Measurements from ENCODE around the gene IYD. TPM values are rescaled to one million over a fixed set of nuclear protein-coding genes. Genes with fewer than 3 reads are reported as not detected.
A peak's percentile ranks its signal among the peaks of the same experiment; 100 is the strongest.

Gene IYD
- total RNA-seq, 1 donor from 2014 or later = not detected

- DNase-seq = no peak
- intact Hi-C loops (cut with DNase I) = no loop called here
- no peak for ATAC-seq (ENCODE audit: poor library complexity)
Observed at GRCh38 chr6:150382171-150382570, 13.4 kb downstream of the IYD start.

GRCh38 chr6:150391414-150391813 is 22.6 kb downstream of the IYD start:
- DNase-seq (no peak), ATAC-seq (ENCODE audit: poor library complexity) (no peak)
- intact Hi-C loops (cut with DNase I) = no loop called here

GRCh38 chr6:150391890-150392289 is 23.1 kb downstream of the IYD start:
- DNase-seq (no peak), ATAC-seq (ENCODE audit: poor library complexity) (no peak)
- intact Hi-C loops (cut with DNase I) = no loop called here

- ATAC-seq (ENCODE audit: poor library complexity) (no peak), DNase-seq (no peak)
- intact Hi-C loops (cut with DNase I) = no loop called here
Observed at GRCh38 chr6:150392452-150393220, 23.8 kb downstream of the IYD start.

- ATAC-seq (ENCODE audit: poor library complexity) (no peak), DNase-seq (no peak)
- intact Hi-C loops (cut with DNase I) = no loop called here
Observed at GRCh38 chr6:150394053-150394898, 25.5 kb downstream of the IYD start.

- DNase-seq (no peak), ATAC-seq (ENCODE audit: poor library complexity) (no peak)
- intact Hi-C loops (cut with DNase I) = loop anchor here (5.0 kb wide), 1 partner anchor 313 kb away; no protein-coding TSS in a partner anchor
Observed at GRCh38 chr6:150394899-150395295, 26.1 kb downstream of the IYD start.

GRCh38 chr6:150395388-150396009 is 26.7 kb downstream of the IYD start:
- peak; percentile 79 for ATAC-seq (ENCODE audit: poor library complexity)
- no peak for DNase-seq
- intact Hi-C loops (cut with DNase I) = loop anchor here (5.0 kb wide), 1 partner anchor 313 kb away; no protein-coding TSS in a partner anchor

- DNase-seq (no peak), ATAC-seq (ENCODE audit: poor library complexity) (peak; percentile 69)
- intact Hi-C loops (cut with DNase I) = no loop called here
Observed at GRCh38 chr6:150403458-150404246, 34.8 kb downstream of the IYD start.

- DNase-seq (no peak), ATAC-seq (ENCODE audit: poor library complexity) (no peak)
- intact Hi-C loops (cut with DNase I) = no loop called here
Observed at GRCh38 chr6:150406948-150407347, 38.1 kb downstream of the IYD start.

GRCh38 chr6:150408842-150409241 is 40.0 kb downstream of the IYD start:
- no peak for DNase-seq
- intact Hi-C loops (cut with DNase I) = no loop called here
- no peak for ATAC-seq (ENCODE audit: poor library complexity)

GRCh38 chr6:150409576-150410066 is 40.8 kb downstream of the IYD start:
- ATAC-seq (ENCODE audit: poor library complexity) = peak; percentile 36
- peak; percentile 64 for DNase-seq
- intact Hi-C loops (cut with DNase I) = loop anchor here (10.0 kb wide), 1 partner anchor 925 kb away; no protein-coding TSS in a partner anchor

GRCh38 chr6:150410399-150410798 is 41.6 kb downstream of the IYD start:
- DNase-seq = no peak
- no peak for ATAC-seq (ENCODE audit: poor library complexity)
- intact Hi-C loops (cut with DNase I) = loop anchor here (10.0 kb wide), 1 partner anchor 924 kb away; no protein-coding TSS in a partner anchor

- DNase-seq (no peak), ATAC-seq (ENCODE audit: poor library complexity) (no peak)
- intact Hi-C loops (cut with DNase I) = loop anchor here (10.0 kb wide), 1 partner anchor 924 kb away; no protein-coding TSS in a partner anchor
Observed at GRCh38 chr6:150410906-150411305, 42.1 kb downstream of the IYD start.

GRCh38 chr6:150412221-150412620 is 43.4 kb downstream of the IYD start:
- intact Hi-C loops (cut with DNase I) = loop anchor here (10.0 kb wide), 1 partner anchor 923 kb away; no protein-coding TSS in a partner anchor
- ATAC-seq (ENCODE audit: poor library complexity) = no peak

GRCh38 chr6:150413198-150413597 is 44.4 kb downstream of the IYD start:
- intact Hi-C loops (cut with DNase I) = loop anchor here (10.0 kb wide), 1 partner anchor 922 kb away; no protein-coding TSS in a partner anchor
- DNase-seq (no peak), ATAC-seq (ENCODE audit: poor library complexity) (no peak)

More at GRCh38 chr6:150412221-150412620, 43.4 kb downstream of the IYD start:
- DNase-seq = no peak

- DNase-seq (peak; percentile 48), ATAC-seq (ENCODE audit: poor library complexity) (no peak)
- intact Hi-C loops (cut with DNase I) = loop anchor here (10.0 kb wide), 1 partner anchor 921 kb away; no protein-coding TSS in a partner anchor
Observed at GRCh38 chr6:150413781-150414281, 45.0 kb downstream of the IYD start.

- ATAC-seq (ENCODE audit: poor library complexity) (no peak), DNase-seq (no peak)
- intact Hi-C loops (cut with DNase I) = loop anchor here (5.0 to 10.0 kb wide), 2 partner anchors 186 to 919 kb away; no protein-coding TSS in a partner anchor
Observed at GRCh38 chr6:150416128-150416527, 47.3 kb downstream of the IYD start.

- DNase-seq (no peak), ATAC-seq (ENCODE audit: poor library complexity) (no peak)
- intact Hi-C loops (cut with DNase I) = loop anchor here (5.0 to 10.0 kb wide), 2 partner anchors 185 to 918 kb away; no protein-coding TSS in a partner anchor
Observed at GRCh38 chr6:150417250-150417649, 48.4 kb downstream of the IYD start.
